ENCODE measurements around the gene CSAG3. TPM values are rescaled to one million over a fixed set of nuclear protein-coding genes. Genes with fewer than 3 reads are reported as not detected.
A peak's percentile ranks its signal among the peaks of the same experiment; 100 is the strongest.

CSAG3 gene
- polyA plus RNA-seq, 1 of the 3 experiments (the other 2 are of a cell fraction): 72.2 TPM

DNA sequence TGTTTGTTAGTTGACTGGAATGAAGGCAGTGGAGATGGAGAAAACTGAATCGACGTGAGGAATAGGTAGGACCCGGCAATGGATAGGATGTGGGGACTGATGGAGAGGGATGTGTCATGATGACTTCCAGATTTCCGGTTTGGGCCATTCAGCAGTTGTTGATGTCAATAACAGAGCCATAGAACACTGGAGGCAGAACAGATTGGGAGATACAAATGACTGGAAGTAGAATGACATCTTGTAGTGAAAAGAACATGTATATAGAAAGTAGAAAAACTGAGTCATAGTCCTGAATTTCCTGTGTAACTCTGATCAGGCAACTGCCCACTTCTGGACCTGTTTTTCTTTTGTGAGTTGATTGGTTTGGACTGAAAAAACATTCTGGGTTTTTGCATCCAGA lies 47.0 kb downstream of the CSAG3 start:
- TF ChIP-seq ELF1 (IDR thresholded peaks at IDR 0.05) (no peak), TCF12 (IDR thresholded peaks at IDR 0.05) (peak; percentile 19; the same call in 1 of the 2 replicates)
- 36% methylated on average over 4 of the region's 4 CpGs for WGBS (ENCODE audit: low lambda C conversion rate)
- Histone ChIP-seq H2AFZ (ENCODE audit: low read depth) (no peak overlapping the region), H3K9me3 (no peaks in the 10 kb centered on the region), H3K4me2 (no peak overlapping the region), H3K4me3 (ENCODE audit: low read depth in 2 of 2, low read length in 1 of 2) (no peak overlapping the region), H3K9me2 (0 out of 2 replicates have a peak, but pooled peaks cover 3% of the 10 kb centered on the region), H3K4me1 (ENCODE audit: control insufficient read depth in 1 of 2, insufficient read depth in 2 of 2, low read depth in 1 of 2, low read length in 1 of 2) (peaks cover 0 to 10% of the 10 kb centered on the region in 2 experiments; a peak in 2 of 4 replicates), H3K27ac (ENCODE audit: low read depth in 2 of 2, low read length in 1 of 2) (peak overlapping the region in 1 of 2 experiments; percentile 42; a peak in 1 of 4 replicates), H3K9ac (no peak overlapping the region), H3K79me2 (ENCODE audit: insufficient read depth) (no peaks in the 10 kb centered on the region), H3K27me3 (ENCODE audit: insufficient read depth) (no peaks in the 10 kb centered on the region), H3K36me3 (replicated peaks in 1 of 2; ENCODE audit: control insufficient read depth in 1 of 2, insufficient read depth in 2 of 2, low read length in 1 of 2) (peaks cover 0 to 5% of the 10 kb centered on the region in 2 experiments), H4K20me1 (ENCODE audit: insufficient read depth) (no peaks in the 10 kb centered on the region), H3F3A (replicated peaks; ENCODE audit: insufficient read depth) (no peaks in the 10 kb centered on the region)
- POLR2A ChIA-PET: interaction anchor here (0.6 kb wide), 1 partner anchor 651 kb away, joined by 3 read pairs; no protein-coding TSS in a partner anchor
- peak; percentile 40 for DNase-seq
- CTCF ChIA-PET: interaction anchor here (1.2 kb wide), 1 partner anchor 15 kb away, joined by 3 read pairs; no protein-coding TSS in a partner anchor

Other genes starting within 250 kb of the CSAG3 start
- 0.02 and 0.03 TPM in 2 replicates for gene GABRQ, start 121.3 kb upstream of the CSAG3 start, polyA plus RNA-seq (2012; rRNA removed)
- 84.2 and 107 TPM in 2 replicates for gene MAGEA3, start 60.4 kb upstream of the CSAG3 start, polyA plus RNA-seq (2012; rRNA removed)
- gene CSAG2, start 49.9 kb upstream of the CSAG3 start, polyA plus RNA-seq (2012; rRNA removed): not detected in 2 replicates
- 17.1 and 29.5 TPM in 2 replicates for gene MAGEA2B, start 44.6 kb upstream of the CSAG3 start, polyA plus RNA-seq (2012; rRNA removed)
- gene CSAG1, start 25.5 kb upstream of the CSAG3 start, polyA plus RNA-seq (2012; rRNA removed): 55.1 and 55.8 TPM in 2 replicates
- gene MAGEA12, start 25.5 kb upstream of the CSAG3 start, polyA plus RNA-seq (2012; rRNA removed): 81.1 and 104 TPM in 2 replicates
- gene MAGEA2, start 5.4 kb upstream of the CSAG3 start, polyA plus RNA-seq (2012; rRNA removed): 55.9 and 66.3 TPM in 2 replicates
- gene MAGEA6, start 10.5 kb downstream of the CSAG3 start, polyA plus RNA-seq (2012; rRNA removed): 63.1 and 78.8 TPM in 2 replicates
- gene CETN2, start 71.5 kb downstream of the CSAG3 start, polyA plus RNA-seq (2012; rRNA removed): 41.1 and 46.6 TPM in 2 replicates
- 24.8 and 26.3 TPM in 2 replicates for gene NSDHL, start 71.8 kb downstream of the CSAG3 start, polyA plus RNA-seq (2012; rRNA removed)
- gene ZNF185, start 138.8 kb downstream of the CSAG3 start, polyA plus RNA-seq (2012; rRNA removed): 10.3 and 10.6 TPM in 2 replicates
- not detected in 2 replicates for gene PNMA5, start 234.9 kb downstream of the CSAG3 start, polyA plus RNA-seq (2012; rRNA removed)